Stimulated activated CD4-positive, alpha-beta T cell treated with anti-CD3 and anti-CD28 coated beads, Interleukin-4, amount 100 ng/mL, for 1 hour (primary cell): ENCODE measurements around the gene CBLL1.

Experiments used
- DNase-seq: peaks from one replicate; pipeline ENCODE4 v3.0.0-alpha.2; 2020

CBLL1 gene

GRCh38 chr7:107744345-107744750 is 406 bp downstream of the CBLL1 start:
- no peak for DNase-seq

DNA sequence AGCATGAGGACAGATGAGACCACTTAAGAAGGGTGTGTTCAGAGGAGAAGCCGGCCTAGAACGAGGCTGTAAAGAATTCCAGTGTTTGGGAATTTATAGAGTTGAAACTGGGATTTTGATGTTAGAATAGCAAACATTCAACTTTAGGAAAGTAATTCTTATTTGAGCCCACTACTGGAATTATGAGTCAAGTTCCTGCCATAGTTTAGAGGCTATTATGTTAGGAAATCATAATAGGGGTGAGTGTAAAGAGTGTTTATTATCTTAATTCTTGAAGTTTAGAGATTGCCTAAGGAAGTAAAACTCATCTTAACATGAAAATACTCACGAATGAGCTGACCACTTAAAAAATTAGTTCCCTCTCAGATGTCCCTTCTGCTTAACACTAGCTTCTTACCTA is 2.1 kb downstream of the CBLL1 start:
- no peak for DNase-seq

GRCh38 chr7:107751113-107751512 is 7.2 kb downstream of the CBLL1 start:
- DNase-seq: no peak

- no peak for DNase-seq
Observed at GRCh38 chr7:107754642-107755041, 10.7 kb downstream of the CBLL1 start.

GRCh38 chr7:107758667-107759066 is 14.7 kb downstream of the CBLL1 start:
- DNase-seq: no peak

GRCh38 chr7:107767391-107767790 is 23.4 kb downstream of the CBLL1 start:
- DNase-seq: no peak

- no peak for DNase-seq
Observed at GRCh38 chr7:107768263-107768662, 24.3 kb downstream of the CBLL1 start.

- DNase-seq: no peak
Observed at GRCh38 chr7:107773027-107773426, 29.1 kb downstream of the CBLL1 start.

DNA sequence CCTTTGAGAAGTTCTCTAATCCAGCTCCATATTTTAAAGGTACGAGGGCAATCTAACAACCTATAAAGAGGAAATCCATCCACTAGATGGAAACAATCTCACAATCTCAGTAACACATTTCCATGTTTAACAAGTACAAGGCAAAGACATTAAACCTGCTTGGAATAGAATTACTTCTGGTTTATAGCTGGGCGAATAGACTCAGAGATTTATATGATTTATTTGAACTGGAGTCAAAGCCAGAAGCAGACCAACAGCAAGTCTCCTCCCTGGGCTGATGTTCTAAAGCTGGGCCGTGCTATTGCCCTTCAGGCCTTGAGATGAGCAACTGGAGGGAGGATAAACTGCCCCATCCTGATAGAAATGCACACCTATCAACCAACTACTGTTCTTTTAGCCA is 33.8 kb downstream of the CBLL1 start:
- DNase-seq: no peak

- DNase-seq: no peak
Observed at GRCh38 chr7:107778283-107778682, 34.3 kb downstream of the CBLL1 start.

DNA sequence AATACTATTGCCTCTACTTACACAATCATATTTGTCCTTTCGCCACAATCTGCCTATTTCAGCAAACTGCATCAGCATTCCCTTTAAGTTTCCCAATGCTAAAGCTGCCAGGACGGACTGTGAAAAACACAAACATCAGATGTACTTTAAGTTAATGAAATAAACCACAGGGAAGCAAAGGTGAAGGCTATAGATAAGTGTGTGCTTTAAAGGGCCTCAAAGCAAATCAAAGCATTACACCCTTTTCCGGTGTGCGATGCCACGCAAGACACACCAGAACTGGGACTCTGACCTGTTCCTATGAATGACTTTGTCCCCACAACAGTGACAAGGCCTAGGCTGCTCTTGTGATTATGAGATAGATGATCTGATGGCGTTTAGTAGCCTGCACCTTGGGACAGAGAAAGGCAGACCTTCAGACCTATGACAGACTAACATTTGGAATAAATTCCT is 35.7 kb downstream of the CBLL1 start:
- DNase-seq: no peak

GRCh38 chr7:107782374-107782773 is 38.4 kb downstream of the CBLL1 start:
- no peak for DNase-seq

DNA sequence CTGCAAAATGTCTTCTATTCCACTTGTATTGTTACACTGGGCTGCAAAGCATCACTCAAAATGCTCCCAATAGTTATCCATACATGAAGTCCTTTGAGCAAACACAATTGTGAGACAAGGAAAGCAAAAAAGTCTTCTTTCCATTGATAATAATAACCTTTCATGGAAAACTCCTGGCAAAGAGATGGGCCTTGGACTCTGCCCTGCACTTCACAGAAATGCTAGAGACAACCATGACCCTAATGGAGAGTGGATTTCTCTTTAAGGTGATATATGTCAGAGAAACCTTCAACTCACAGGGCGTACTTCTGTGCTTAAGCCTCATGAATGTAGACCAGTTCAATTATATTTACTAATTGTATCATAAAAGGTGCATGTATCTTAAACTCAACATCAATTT is 39.7 kb downstream of the CBLL1 start:
- DNase-seq: no peak

DNA sequence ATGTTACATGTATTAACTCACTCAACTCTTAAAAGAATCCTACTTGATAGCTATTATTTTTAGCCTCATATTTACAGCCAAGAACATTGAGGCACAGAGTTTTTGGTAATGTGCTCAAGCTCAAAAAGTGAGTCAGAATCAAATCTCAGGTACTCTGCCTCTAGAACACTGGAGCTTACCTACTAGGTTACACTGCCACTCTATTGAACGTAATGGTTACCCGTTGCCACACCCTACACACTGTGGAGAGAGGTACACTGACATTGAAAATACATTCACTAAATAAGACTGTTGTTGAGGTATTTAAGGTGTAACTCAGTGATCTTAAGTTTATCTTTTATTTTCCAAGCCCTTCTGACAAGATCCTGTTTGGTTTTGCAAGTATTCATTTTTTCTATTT is 41.2 kb downstream of the CBLL1 start:
- no peak for DNase-seq

DNA sequence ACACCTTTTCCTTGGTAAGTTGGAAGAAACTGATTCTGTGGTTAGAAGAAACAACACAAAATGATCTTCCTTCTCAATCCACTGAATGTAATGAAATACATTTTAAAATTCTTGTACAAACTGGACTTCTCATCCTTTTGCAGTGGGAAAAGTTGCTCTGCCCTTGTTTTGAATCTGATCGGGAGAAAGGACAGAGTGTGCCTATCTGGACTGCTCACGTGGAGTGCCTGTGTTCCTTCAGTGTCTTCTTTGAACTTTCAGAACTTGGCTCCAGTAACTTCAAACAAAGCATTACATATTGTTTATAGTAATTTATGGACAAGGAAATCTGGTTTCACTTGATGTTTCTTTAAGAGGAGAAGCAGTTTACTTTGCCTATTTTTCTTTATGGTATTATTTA is 42.0 kb downstream of the CBLL1 start:
- no peak for DNase-seq

- no peak for DNase-seq
Observed at GRCh38 chr7:107788216-107788615, 44.3 kb downstream of the CBLL1 start.

DNA sequence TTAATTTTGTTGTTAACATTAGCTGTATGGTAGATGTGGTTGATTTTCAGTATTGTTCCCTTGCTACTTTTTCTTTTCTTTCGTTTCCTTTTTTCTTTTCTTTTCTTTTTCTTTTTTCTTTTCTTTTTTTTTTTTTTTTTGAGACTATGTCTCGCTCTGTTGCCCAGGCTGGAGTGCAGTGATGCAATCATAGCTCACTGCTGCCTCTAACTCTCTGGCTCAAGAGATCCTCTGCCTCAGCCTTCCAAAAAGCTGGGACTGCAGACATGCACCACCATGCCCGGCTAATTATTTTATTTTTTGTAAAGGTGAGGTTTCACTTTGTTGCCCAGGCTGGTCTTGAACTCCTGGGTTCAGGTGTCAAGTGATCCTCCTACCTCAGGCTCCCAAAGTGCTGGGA is 44.7 kb downstream of the CBLL1 start:
- DNase-seq: no peak

GRCh38 chr7:107789647-107790046 is 45.7 kb downstream of the CBLL1 start:
- DNase-seq: no peak

- DNase-seq: no peak
Observed at GRCh38 chr7:107792364-107792763, 48.4 kb downstream of the CBLL1 start.

DNA sequence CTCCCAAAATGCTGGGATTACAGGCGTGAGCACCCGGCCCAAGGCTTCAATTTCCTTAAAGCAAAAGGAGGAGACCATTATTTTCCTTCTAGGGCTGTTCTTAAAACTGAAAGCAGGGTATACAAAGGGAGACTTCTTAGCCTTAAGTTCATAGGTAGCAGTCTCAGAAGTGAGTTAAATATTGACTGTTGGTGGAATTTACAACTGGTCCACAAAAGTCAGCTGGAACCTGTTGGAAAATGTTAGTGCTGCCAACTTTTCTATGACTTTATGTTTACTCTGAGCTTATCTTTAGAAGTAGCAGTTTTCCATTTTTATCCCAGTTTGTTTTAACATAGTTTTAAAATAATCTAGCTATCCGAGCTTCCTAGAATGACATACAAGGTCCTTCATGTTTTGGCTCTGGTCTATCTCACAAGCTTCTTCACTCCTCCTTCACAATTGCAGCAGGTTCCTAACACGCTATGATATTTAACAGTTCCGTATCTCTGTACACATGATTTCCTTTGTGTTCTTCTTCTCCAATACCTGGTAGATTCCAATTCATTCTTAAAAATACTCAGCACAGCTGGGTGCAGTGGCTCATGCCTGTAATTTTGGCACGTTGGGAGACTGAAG is 55.8 kb downstream of the CBLL1 start:
- DNase-seq: no peak

DNA sequence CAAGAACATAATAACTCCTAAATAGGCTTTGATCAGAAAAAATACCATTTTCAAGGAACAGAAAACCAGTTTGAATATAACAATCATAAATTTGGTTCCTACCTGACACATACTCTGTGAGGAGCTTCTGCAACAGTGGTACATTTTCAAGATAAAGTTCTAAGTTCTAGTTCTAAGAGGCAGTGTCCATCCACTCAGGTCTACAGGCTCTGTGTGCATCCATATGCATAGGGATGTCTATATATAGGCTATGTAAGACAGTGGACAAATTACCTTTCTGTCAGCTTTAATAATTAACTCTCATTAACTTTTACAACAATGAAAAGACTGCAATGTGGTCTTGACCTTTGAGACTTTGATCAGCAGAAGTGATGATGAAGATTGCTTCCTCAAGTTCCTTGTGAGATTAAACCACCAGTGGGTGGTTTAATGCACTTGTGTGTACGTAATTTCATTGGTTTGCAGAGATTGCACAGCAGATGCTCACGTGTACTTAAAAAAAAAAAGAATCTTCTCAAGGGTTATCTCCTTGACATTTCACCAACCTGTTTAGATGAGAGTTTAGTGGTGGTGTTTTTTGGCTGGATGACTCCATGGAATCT is 59.2 kb downstream of the CBLL1 start, which contains the start of gene SLC26A3:
SLC26A3 (minus strand) TSS at position 215 of the 602 bp plus-strand sequence. CDS start 8,714 bp downstream, outside the sequence.
- DNase-seq: no peak

DNA sequence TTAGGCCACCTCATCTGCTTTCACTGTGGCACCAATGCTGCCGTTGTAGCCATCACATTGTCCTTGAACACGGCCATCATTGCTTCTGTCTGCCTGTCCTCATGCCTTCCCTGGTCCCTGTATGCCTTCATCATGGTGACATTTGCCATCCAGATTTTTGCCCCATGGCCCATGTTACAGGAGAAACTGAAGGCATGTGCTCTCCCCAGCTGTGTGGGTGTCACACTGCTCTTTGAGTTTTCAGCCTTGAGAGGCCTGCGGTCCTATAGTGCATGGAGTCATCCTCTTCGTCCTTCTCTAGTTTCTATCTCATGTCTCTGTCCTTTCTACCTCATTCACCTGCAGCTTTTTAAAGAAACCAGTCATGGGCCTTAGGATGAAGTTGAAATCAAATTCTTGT is 65.2 kb downstream of the CBLL1 start:
- DNase-seq: no peak

DNA sequence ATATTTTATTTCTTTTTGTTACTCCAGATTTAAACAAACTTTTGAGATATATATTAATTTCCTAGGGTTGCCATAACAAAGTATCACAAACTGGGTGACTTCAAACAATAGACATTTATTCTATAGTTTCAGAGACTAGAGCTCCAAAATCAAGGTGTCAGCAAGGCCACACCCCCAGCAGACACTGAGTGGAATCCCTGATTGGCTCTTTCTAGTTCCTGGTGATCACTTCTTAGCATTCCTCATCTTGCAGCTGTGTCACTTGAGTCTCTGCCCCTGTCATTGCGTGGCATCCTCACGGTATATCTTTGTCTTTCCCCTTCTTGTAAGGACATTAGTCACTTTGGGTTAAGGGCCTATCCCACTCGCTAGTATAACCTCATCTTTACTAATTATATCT is 66.7 kb downstream of the CBLL1 start:
- no peak for DNase-seq
